Adrenal gland (tissue), 5 donors: ENCODE data around the gene HAPLN1.

Experiments
- POLR2A ChIP-seq, 2 donors: fragments of 450-650 bp; IDR thresholded peaks; one replicate each; pipeline ENCODE4 v1.6.1; 2017; ENCODE audit warnings: antibody characterized with exemption in 2 of 2, mild to moderate bottlenecking in 2 of 2, moderate library complexity in 1 of 2
- TF ChIP-seq, protein P1 (sequence below), 6 experiments: fragments of 450-650 bp in 4 of 6; fragments of 200-600 bp in 2 of 6; sonication (generic) in 1 of 6; IDR thresholded peaks; 1 replicate in 5 of 6; 2 replicates in 1 of 6; pipeline versions ENCODE4 v1.5.1 to v1.8.0; 2016 to 2021; ENCODE audit warnings: antibody characterized with exemption in 6 of 6, mild to moderate bottlenecking in 2 of 6, moderate library complexity in 1 of 6
- donor health status: DM: no; HTN: no; CAD: no.

DNA sequence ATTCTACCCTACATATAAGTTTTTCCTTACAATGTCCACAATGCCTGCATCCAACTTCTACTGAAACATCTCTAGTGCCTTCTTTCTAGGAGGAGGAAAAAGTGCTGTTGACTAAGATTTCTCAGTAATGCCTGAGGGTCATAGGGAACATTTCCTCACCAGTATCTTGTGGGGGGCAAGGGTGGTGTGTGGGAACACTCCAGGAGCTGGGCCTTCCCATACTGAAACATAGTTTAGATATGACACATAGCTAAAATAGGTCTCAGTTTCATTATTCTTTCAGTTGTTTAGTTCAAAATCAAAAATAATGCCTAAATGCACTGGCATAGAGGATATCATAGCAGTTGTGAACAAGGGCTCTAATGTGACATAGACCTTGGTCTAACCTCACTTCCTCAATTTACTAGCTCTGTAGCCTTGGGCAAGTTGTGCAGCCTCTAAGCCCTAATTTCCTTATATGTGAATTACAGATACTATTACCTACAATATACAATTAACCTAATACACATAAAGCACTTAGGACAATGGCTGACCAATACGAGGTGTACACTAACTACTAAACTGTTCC, 66.1 kb downstream of the HAPLN1 start:
- TF ChIP-seq, protein P1, sequence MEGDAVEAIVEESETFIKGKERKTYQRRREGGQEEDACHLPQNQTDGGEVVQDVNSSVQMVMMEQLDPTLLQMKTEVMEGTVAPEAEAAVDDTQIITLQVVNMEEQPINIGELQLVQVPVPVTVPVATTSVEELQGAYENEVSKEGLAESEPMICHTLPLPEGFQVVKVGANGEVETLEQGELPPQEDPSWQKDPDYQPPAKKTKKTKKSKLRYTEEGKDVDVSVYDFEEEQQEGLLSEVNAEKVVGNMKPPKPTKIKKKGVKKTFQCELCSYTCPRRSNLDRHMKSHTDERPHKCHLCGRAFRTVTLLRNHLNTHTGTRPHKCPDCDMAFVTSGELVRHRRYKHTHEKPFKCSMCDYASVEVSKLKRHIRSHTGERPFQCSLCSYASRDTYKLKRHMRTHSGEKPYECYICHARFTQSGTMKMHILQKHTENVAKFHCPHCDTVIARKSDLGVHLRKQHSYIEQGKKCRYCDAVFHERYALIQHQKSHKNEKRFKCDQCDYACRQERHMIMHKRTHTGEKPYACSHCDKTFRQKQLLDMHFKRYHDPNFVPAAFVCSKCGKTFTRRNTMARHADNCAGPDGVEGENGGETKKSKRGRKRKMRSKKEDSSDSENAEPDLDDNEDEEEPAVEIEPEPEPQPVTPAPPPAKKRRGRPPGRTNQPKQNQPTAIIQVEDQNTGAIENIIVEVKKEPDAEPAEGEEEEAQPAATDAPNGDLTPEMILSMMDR (IDR thresholded peaks at IDR 0.05): no peak
- TF ChIP-seq POLR2A (IDR thresholded peaks at IDR 0.05): no peak
